Body of pancreas (tissue), 4 donors: ENCODE results near the gene CCDC12. TPM values are rescaled to one million over a fixed set of nuclear protein-coding genes. Genes with fewer than 3 reads are reported as not detected.

Source experiments
- ATAC-seq: fragments of 150-250 bp; one replicate; pipeline ENCODE4 v1.9.1; 2016
- DNase-seq, 4 donors: peaks; one replicate each; pipeline ENCODE4 v3.0.0-alpha.2; 2019
- H3K27ac ChIP-seq, 4 donors: fragments of 200-600 bp; sonication (generic); 1 replicate in 3 of 4; 2 replicates in 1 of 4; pipeline versions ENCODE4 v1.5.1 to v1.6.1; 2016 to 2019; ENCODE audit warnings: mild to moderate bottlenecking in 1 of 4, mixed read lengths in 1 of 4, moderate library complexity in 1 of 4
- H3K27me3 ChIP-seq, 2 donors: fragments of 200-600 bp; sonication (generic); one replicate each; pipeline ENCODE4 v1.6.0; 2016; ENCODE audit warnings: mild to moderate bottlenecking in 1 of 2
- H3K36me3 ChIP-seq, 2 donors: fragments of 200-600 bp; sonication (generic); replicated peaks in 1 of 2; 2 replicates each; pipeline ENCODE4 v1.5.1; 2016; ENCODE audit warnings: low read depth in 2 of 2; ENCODE audit not compliant: insufficient read depth in 1 of 2
- H3K4me1 ChIP-seq: fragments of 200-600 bp; sonication (generic); one replicate; pipeline ENCODE4 v1.6.0; 2016
- H3K4me3 ChIP-seq, 2 donors: fragments of 200-600 bp; sonication (generic); 1 replicate in 1 of 2; 2 replicates in 1 of 2; pipeline ENCODE4 v1.5.1; 2016 to 2019
- H3K9me3 ChIP-seq, 3 donors: fragments of 200-600 bp; sonication (generic); 1 replicate in 2 of 3; 2 replicates in 1 of 3; pipeline ENCODE4 v1.5.1; 2016
- POLR2A ChIP-seq, 3 donors: fragments of 450-650 bp; IDR thresholded peaks; one replicate each; pipeline ENCODE4 v1.6.1; 2016; ENCODE audit warnings: antibody characterized with exemption in 3 of 3, mild to moderate bottlenecking in 2 of 3
- WGBS, 2 donors: methylation state at CpG; one replicate each; pipeline ENCODE4 v1.1.5; 2017; 5-methylcytosine and 5-hydroxymethylcytosine counted together
- intact Hi-C: fragments of 100-400 bp; cut with DNase I; formaldehyde crosslinking; loops from one replicate; pipeline ENCODE4 v1.15.1; 2023
- small RNA-seq: library from RNA; depleted of rRNA; stranded (forward); fragments of <200 nt; gene quantifications from one replicate; pipeline ENCODE3, GENCODE V24; 2016
- total RNA-seq, 2 donors: library from RNA; depleted of rRNA; stranded (reverse); fragments of >200 nt; gene quantifications; one replicate each; pipeline ENCODE4 v1.1.0, GENCODE V29; 2016
- TF ChIP-seq, protein P1 (sequence below), 7 experiments: fragments of 450-650 bp in 4 of 7; fragments of 200-600 bp in 3 of 7; sonication (generic) in 3 of 7; IDR thresholded peaks; one replicate each; pipeline ENCODE4 v1.5.1; 2016 to 2019; ENCODE audit warnings: antibody characterized with exemption in 7 of 7

The CCDC12 gene
- total RNA-seq, 2 donors from 2014 or later, result 25.4 to 67.2 TPM

DNA sequence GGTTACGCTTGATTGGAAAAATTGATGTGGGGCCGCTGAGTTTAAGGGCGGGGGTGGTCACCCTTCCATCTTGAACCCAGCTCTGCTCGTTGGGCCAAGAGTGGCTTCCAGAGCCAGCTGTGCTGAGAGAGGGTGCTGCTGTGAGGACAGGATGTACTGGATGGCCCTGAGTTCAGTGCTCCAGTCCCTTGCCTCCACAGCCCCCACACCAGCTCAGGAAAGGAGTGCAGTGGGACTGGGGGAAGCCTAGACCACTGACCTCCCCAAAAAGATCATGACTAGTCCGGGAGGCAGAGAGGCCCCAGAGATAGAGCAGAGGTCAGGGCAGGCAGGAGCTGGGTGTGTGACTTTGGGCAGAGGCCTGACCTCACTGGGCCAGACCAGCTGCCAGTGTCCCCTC is 103.0 kb downstream of the CCDC12 start:
- Histone ChIP-seq H3K9me3 (no peaks in the 10 kb centered on the region), H3K27ac (no peak overlapping the region), H3K4me3 (no peak overlapping the region), H3K27me3 (no peaks in the 10 kb centered on the region), H3K36me3 (no peaks in the 10 kb centered on the region), H3K4me1 (peaks cover 2% of the 10 kb centered on the region)
- no peak for ATAC-seq
- WGBS, 2 donors, result 66 to 87% methylated on average over 4 to 5 of the region's 5 CpGs
- DNase-seq, result no peak
- intact Hi-C loops, result no loop called here
- TF ChIP-seq, protein P1, sequence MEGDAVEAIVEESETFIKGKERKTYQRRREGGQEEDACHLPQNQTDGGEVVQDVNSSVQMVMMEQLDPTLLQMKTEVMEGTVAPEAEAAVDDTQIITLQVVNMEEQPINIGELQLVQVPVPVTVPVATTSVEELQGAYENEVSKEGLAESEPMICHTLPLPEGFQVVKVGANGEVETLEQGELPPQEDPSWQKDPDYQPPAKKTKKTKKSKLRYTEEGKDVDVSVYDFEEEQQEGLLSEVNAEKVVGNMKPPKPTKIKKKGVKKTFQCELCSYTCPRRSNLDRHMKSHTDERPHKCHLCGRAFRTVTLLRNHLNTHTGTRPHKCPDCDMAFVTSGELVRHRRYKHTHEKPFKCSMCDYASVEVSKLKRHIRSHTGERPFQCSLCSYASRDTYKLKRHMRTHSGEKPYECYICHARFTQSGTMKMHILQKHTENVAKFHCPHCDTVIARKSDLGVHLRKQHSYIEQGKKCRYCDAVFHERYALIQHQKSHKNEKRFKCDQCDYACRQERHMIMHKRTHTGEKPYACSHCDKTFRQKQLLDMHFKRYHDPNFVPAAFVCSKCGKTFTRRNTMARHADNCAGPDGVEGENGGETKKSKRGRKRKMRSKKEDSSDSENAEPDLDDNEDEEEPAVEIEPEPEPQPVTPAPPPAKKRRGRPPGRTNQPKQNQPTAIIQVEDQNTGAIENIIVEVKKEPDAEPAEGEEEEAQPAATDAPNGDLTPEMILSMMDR (IDR thresholded peaks at IDR 0.05), result no peak
- TF ChIP-seq POLR2A (IDR thresholded peaks at IDR 0.05), result no peak

Small RNAs within 50 kb of the gene (small RNA-seq; reads per million reads assigned to genes)
- not detected for gene AC109583.2

Other genes with a start within 250 kb of the CCDC12 start
- 10 to 100 TPM in 1 of 2 donors, not detected in 1; 10.4 TPM for gene MYL3, start 113.3 kb downstream of the CCDC12 start, total RNA-seq
- 1 to 10 TPM; 1.8 to 8.2 TPM for gene PTH1R, start 99.0 kb downstream of the CCDC12 start, total RNA-seq
- 100 to 1,000 TPM in 1 of 2 donors, 10 to 100 TPM in 1; 98.8 to 151 TPM for gene NBEAL2, start 2.9 kb upstream of the CCDC12 start, total RNA-seq
- gene SETD2, start 187.4 kb upstream of the CCDC12 start, total RNA-seq, result 10 to 100 TPM; 49.5 to 70.2 TPM